ENCODE measurements around the gene FLNC. TPM values are rescaled to one million over a fixed set of nuclear protein-coding genes. Genes with fewer than 3 reads are reported as not detected.

The FLNC gene
- polyA plus RNA-seq, 1 of the 3 experiments (the other 2 are of a cell fraction): 43.7 TPM

DNA sequence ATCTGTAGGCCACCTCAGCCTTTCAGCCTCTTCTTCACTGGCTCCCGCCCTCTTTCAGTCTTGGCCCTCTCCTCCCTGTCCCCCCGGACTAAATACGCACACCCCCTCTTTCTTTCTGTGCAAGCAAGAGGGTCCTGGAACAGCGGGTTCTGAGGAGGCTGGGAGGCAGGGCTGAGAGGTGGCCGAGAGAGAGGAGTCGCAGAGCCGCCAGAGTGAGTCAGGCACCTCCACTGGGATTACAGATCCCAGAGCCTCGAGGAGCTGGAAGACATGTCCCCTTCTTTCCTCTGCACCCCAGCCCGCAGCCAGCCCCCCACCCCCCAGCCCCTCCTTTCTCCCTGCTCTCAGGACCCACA lies 38.3 kb upstream of the FLNC start:
- Histone ChIP-seq H3K36me3 (replicated peaks in 1 of 2; ENCODE audit: control insufficient read depth in 1 of 2, insufficient read depth in 2 of 2, low read length in 1 of 2) (peaks cover 11 to 14% of the 10 kb centered on the region in 2 experiments), H3K4me3 (ENCODE audit: low read depth in 2 of 2, low read length in 1 of 2) (peak overlapping the region; percentile 82 to 85), H3F3A (replicated peaks; ENCODE audit: insufficient read depth) (peaks cover 29% of the 10 kb centered on the region), H3K9me2 (no peaks in the 10 kb centered on the region), H4K20me1 (ENCODE audit: insufficient read depth) (no peaks in the 10 kb centered on the region), H3K27ac (ENCODE audit: low read depth in 2 of 2, low read length in 1 of 2) (peak overlapping the region in 1 of 2 experiments; percentile 82; a peak in 2 of 4 replicates), H2AFZ (ENCODE audit: low read depth) (peak overlapping the region; percentile 90), H3K27me3 (ENCODE audit: insufficient read depth) (no peaks in the 10 kb centered on the region), H3K9ac (peak overlapping the region; percentile 71), H3K79me2 (ENCODE audit: insufficient read depth) (0 out of 2 replicates have a peak, but pooled peaks cover 3% of the 10 kb centered on the region), H3K4me1 (ENCODE audit: control insufficient read depth in 1 of 2, insufficient read depth in 2 of 2, low read depth in 1 of 2, low read length in 1 of 2) (peaks cover 15 to 21% of the 10 kb centered on the region in 2 experiments), H3K4me2 (peak overlapping the region; percentile 100), H3K9me3 (no peaks in the 10 kb centered on the region)
- ChIA-PET POLR2A (interaction anchor here (0.6 to 1.3 kb wide), 5 partner anchors 26 to 71 kb away, joined by 4 to 11 read pairs (median 4); partner anchors contain the start of genes ATP6V1F and CALU), CTCF (interaction anchor here (0.6 to 2.0 kb wide), 11 partner anchors 8 to 300 kb away, joined by 3 to 7 read pairs (median 3); partner anchors contain the start of gene ATP6V1F)
- 6% methylated on average over 9 of the region's 9 CpGs for WGBS (ENCODE audit: low lambda C conversion rate)
- DNase-seq: no peak
- TF ChIP-seq JUND (IDR thresholded peaks at IDR 0.05) (no peak), FOXM1 (IDR thresholded peaks at IDR 0.05; ENCODE audit: low read depth) (no peak), RFX5 (IDR thresholded peaks at IDR 0.05; ENCODE audit: low read length) (no peak), NRF1 (IDR thresholded peaks at IDR 0.05; ENCODE audit: low read depth, low read length) (no peak), FOSL2 (IDR thresholded peaks at IDR 0.05; ENCODE audit: borderline replicate concordance, low read depth) (no peak), CHD2 (IDR thresholded peaks at IDR 0.05; ENCODE audit: low read length, partially characterized antibody) (no peak), TAF1 (IDR thresholded peaks at IDR 0.05; ENCODE audit: borderline replicate concordance, low read depth, low read length) (no peak)
- TF ChIP-seq, protein P1, sequence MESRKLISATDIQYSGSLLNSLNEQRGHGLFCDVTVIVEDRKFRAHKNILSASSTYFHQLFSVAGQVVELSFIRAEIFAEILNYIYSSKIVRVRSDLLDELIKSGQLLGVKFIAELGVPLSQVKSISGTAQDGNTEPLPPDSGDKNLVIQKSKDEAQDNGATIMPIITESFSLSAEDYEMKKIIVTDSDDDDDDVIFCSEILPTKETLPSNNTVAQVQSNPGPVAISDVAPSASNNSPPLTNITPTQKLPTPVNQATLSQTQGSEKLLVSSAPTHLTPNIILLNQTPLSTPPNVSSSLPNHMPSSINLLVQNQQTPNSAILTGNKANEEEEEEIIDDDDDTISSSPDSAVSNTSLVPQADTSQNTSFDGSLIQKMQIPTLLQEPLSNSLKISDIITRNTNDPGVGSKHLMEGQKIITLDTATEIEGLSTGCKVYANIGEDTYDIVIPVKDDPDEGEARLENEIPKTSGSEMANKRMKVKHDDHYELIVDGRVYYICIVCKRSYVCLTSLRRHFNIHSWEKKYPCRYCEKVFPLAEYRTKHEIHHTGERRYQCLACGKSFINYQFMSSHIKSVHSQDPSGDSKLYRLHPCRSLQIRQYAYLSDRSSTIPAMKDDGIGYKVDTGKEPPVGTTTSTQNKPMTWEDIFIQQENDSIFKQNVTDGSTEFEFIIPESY (IDR thresholded peaks at IDR 0.05; ENCODE audit: borderline replicate concordance, low read depth): no peak

DNA sequence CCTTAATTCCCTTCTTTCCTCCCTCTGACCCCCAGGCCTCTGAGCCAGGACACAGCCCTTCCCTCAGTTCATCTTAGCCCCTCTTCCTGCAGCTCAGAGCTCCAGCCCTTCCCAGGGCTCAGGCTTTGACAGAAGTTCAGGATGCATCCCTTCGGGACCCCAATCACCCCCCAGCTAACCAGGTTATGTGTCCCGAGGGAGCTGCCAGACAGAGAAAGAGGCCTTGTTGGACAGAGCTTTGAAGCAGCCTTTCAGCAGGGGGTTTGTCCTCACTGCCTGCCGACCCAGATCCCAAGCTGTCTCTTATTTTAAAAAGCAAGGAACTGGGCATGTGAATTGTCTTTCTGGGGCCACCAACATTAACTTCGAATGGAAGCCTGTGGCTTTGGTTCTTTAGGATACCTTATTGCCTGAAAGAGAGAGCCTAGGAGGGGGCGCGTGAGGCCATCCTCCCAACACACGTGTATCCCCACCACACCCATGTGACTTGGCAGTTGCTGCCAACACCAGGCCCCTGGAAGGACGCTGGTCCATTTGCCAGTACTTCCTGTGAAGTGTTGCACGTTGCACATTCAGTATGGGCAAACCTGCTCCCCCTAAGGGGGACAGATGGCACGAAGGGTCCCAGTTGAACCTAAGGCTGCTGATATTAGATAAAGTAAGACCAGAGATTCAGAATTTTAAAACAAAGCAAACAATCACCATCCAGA lies 37.6 kb upstream of the FLNC start:
- peak; percentile 90 for DNase-seq
- Histone ChIP-seq H3K9me2 (no peaks in the 10 kb centered on the region), H3K36me3 (replicated peaks in 1 of 2; ENCODE audit: control insufficient read depth in 1 of 2, insufficient read depth in 2 of 2, low read length in 1 of 2) (peaks cover 11 to 18% of the 10 kb centered on the region in 2 experiments), H3K4me3 (ENCODE audit: low read depth in 2 of 2, low read length in 1 of 2) (peak overlapping the region; percentile 82 to 85), H4K20me1 (ENCODE audit: insufficient read depth) (no peaks in the 10 kb centered on the region), H3K4me1 (ENCODE audit: control insufficient read depth in 1 of 2, insufficient read depth in 2 of 2, low read depth in 1 of 2, low read length in 1 of 2) (peaks cover 15 to 21% of the 10 kb centered on the region in 2 experiments), H2AFZ (ENCODE audit: low read depth) (no peak overlapping the region), H3K9me3 (no peaks in the 10 kb centered on the region), H3K79me2 (ENCODE audit: insufficient read depth) (0 out of 2 replicates have a peak, but pooled peaks cover 3% of the 10 kb centered on the region), H3K27ac (ENCODE audit: low read depth in 2 of 2, low read length in 1 of 2) (peak overlapping the region in 1 of 2 experiments; percentile 82; a peak in 2 of 4 replicates), H3F3A (replicated peaks; ENCODE audit: insufficient read depth) (peaks cover 29% of the 10 kb centered on the region), H3K27me3 (ENCODE audit: insufficient read depth) (no peaks in the 10 kb centered on the region), H3K4me2 (peak overlapping the region; percentile 100), H3K9ac (peak overlapping the region; percentile 71; the same call in 1 of the 2 replicates)
- POLR2A ChIA-PET: interaction anchor here (0.6 kb wide), 1 partner anchor 70 kb away, joined by 4 read pairs; the partner anchor contains the start of gene ATP6V1F
- CTCF ChIA-PET: interaction anchor here (0.6 to 2.0 kb wide), 12 partner anchors 9 to 299 kb away, joined by 3 to 7 read pairs (median 3); partner anchors contain the start of gene ATP6V1F
- WGBS (ENCODE audit: low lambda C conversion rate): 58% methylated on average over 10 of the region's 10 CpGs
- TF ChIP-seq, protein P2, sequence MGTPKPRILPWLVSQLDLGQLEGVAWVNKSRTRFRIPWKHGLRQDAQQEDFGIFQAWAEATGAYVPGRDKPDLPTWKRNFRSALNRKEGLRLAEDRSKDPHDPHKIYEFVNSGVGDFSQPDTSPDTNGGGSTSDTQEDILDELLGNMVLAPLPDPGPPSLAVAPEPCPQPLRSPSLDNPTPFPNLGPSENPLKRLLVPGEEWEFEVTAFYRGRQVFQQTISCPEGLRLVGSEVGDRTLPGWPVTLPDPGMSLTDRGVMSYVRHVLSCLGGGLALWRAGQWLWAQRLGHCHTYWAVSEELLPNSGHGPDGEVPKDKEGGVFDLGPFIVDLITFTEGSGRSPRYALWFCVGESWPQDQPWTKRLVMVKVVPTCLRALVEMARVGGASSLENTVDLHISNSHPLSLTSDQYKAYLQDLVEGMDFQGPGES (IDR thresholded peaks at IDR 0.05; ENCODE audit: low read depth, low read length): no peak
- TF ChIP-seq, protein P3, sequence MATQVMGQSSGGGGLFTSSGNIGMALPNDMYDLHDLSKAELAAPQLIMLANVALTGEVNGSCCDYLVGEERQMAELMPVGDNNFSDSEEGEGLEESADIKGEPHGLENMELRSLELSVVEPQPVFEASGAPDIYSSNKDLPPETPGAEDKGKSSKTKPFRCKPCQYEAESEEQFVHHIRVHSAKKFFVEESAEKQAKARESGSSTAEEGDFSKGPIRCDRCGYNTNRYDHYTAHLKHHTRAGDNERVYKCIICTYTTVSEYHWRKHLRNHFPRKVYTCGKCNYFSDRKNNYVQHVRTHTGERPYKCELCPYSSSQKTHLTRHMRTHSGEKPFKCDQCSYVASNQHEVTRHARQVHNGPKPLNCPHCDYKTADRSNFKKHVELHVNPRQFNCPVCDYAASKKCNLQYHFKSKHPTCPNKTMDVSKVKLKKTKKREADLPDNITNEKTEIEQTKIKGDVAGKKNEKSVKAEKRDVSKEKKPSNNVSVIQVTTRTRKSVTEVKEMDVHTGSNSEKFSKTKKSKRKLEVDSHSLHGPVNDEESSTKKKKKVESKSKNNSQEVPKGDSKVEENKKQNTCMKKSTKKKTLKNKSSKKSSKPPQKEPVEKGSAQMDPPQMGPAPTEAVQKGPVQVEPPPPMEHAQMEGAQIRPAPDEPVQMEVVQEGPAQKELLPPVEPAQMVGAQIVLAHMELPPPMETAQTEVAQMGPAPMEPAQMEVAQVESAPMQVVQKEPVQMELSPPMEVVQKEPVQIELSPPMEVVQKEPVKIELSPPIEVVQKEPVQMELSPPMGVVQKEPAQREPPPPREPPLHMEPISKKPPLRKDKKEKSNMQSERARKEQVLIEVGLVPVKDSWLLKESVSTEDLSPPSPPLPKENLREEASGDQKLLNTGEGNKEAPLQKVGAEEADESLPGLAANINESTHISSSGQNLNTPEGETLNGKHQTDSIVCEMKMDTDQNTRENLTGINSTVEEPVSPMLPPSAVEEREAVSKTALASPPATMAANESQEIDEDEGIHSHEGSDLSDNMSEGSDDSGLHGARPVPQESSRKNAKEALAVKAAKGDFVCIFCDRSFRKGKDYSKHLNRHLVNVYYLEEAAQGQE (IDR thresholded peaks at IDR 0.05; ENCODE audit: low read depth, low read length): no peak; the same call in 1 of the 2 replicates
- TF ChIP-seq FOXJ3 (CRISPR knock-in tag; IDR thresholded peaks at IDR 0.05): 0 out of 2 replicates have a peak, but pooled peaks have one; percentile 57
- TF ChIP-seq JUND (IDR thresholded peaks at IDR 0.05): no peak
- TF ChIP-seq RAD21 (IDR thresholded peaks at IDR 0.05; ENCODE audit: low read length): peak; percentile 44
- peak; percentile 77 for TF ChIP-seq GATA2 (CRISPR knock-in tag; IDR thresholded peaks at IDR 0.05)
- TF ChIP-seq TAF1 (IDR thresholded peaks at IDR 0.05; ENCODE audit: borderline replicate concordance, low read depth, low read length): no peak
- TF ChIP-seq, protein P4, sequence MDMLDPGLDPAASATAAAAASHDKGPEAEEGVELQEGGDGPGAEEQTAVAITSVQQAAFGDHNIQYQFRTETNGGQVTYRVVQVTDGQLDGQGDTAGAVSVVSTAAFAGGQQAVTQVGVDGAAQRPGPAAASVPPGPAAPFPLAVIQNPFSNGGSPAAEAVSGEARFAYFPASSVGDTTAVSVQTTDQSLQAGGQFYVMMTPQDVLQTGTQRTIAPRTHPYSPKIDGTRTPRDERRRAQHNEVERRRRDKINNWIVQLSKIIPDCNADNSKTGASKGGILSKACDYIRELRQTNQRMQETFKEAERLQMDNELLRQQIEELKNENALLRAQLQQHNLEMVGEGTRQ (IDR thresholded peaks at IDR 0.05; ENCODE audit: borderline replicate concordance, low read depth, low read length): peak; percentile 44; the same call in 1 of the 2 replicates
- peak; percentile 65 for TF ChIP-seq CHD2 (IDR thresholded peaks at IDR 0.05; ENCODE audit: low read length, partially characterized antibody)
- TF ChIP-seq RCOR1 (IDR thresholded peaks at IDR 0.05; ENCODE audit: low read length): peak; percentile 27; the same call in 1 of the 2 replicates

Data from SK-N-SH (cell line).